Lung (tissue), 12 donors: Measurements from ENCODE around the gene RAB34. TPM values are rescaled to one million over a fixed set of nuclear protein-coding genes. Genes with fewer than 3 reads are reported as not detected.
"Not testable (repeated sequence)": the region's sequence is repeated elsewhere in the genome, so short reads cannot be mapped to it uniquely, and the experiment has no call there.

ENCODE experiments used
- ATAC-seq: fragments of 200-7000 bp; cut with Tn5 transposase; one replicate; pipeline ENCODE4 v1.9.1; 2020; ENCODE audit warnings: moderate number of reproducible peaks; ENCODE audit not compliant: insufficient read depth, low FRiP score
- DNase-seq, 3 donors: peaks; one replicate each; pipeline ENCODE4 v3.0.0-alpha.2; 2013 to 2017
- H3K27ac ChIP-seq, 2 donors: one replicate each; pipeline ENCODE4 v1.5.1; 2013; ENCODE audit warnings: mild to moderate bottlenecking in 2 of 2, moderate library complexity in 2 of 2, control low read depth in 1 of 2, inconsistent platforms in 1 of 2, low read depth in 1 of 2, low read length in 1 of 2
- H3K27me3 ChIP-seq, 3 donors: one replicate each; pipeline ENCODE4 v1.5.1; 2013; ENCODE audit warnings: low read length in 2 of 3; ENCODE audit not compliant: control insufficient read depth in 3 of 3, insufficient read depth in 3 of 3
- H3K36me3 ChIP-seq, 4 donors: one replicate each; pipeline ENCODE4 v1.5.1; 2013; ENCODE audit warnings: low read length in 4 of 4, mild to moderate bottlenecking in 1 of 4, moderate library complexity in 1 of 4; ENCODE audit not compliant: control insufficient read depth in 4 of 4, insufficient read depth in 4 of 4
- H3K4me1 ChIP-seq, 5 donors: one replicate each; pipeline ENCODE4 v1.5.1; 2013; ENCODE audit warnings: low read length in 5 of 5, mild to moderate bottlenecking in 2 of 5, moderate library complexity in 1 of 5; ENCODE audit not compliant: control insufficient read depth in 5 of 5, insufficient read depth in 5 of 5
- H3K4me3 ChIP-seq: one replicate; pipeline ENCODE4 v1.5.1; 2013; ENCODE audit warnings: mild to moderate bottlenecking, control low read depth, moderate library complexity
- H3K9ac ChIP-seq, 2 donors: one replicate each; pipeline ENCODE4 v1.5.1; 2013; ENCODE audit warnings: low read length in 2 of 2, control low read depth in 1 of 2; ENCODE audit not compliant: insufficient read depth in 1 of 2
- H3K9me3 ChIP-seq, 4 donors: one replicate each; pipeline ENCODE4 v1.5.1; 2013; ENCODE audit warnings: low read length in 3 of 4, mild to moderate bottlenecking in 1 of 4, moderate library complexity in 1 of 4; ENCODE audit not compliant: control insufficient read depth in 4 of 4, insufficient read depth in 3 of 4
- WGBS, 2 donors: extraction: QIAGEN DNeasy Blood & Tissue Kit; methylation state at CpG; one replicate each; pipeline ENCODE4 v1.1.7; 2013; 5-methylcytosine and 5-hydroxymethylcytosine counted together
- polyA plus RNA-seq, 2 donors: library from polyadenylated mRNA; stranded (reverse); fragments of 200-250 nt; gene quantifications; one replicate each; pipeline ENCODE4 v1.2.1, GENCODE V29; 2013
- total RNA-seq, 2 donors: library from RNA; depleted of rRNA in 1 of 2; stranded (reverse); fragments of >200 nt in 1 of 2; gene quantifications; one replicate each; pipeline ENCODE4 v1.2.1, GENCODE V29; 2014 to 2021
- TF ChIP-seq, protein P1 (sequence below): IDR thresholded peaks from 2 replicates; pipeline ENCODE4 v1.5.1; 2012; ENCODE audit warnings: mild to moderate bottlenecking; ENCODE audit errors: control extremely low read depth, extremely low read depth
- donor health status: control.
- donor health status: control.
- donor health status: Bipolar disorder and iron deficiency.
- donor health status: healthy.
- donor health status: DM: yes; HTN: yes; CAD: no.

Gene RAB34
- total and polyA plus RNA-seq, 4 donors = 77.8 to 103 (median 97.2) TPM

DNA sequence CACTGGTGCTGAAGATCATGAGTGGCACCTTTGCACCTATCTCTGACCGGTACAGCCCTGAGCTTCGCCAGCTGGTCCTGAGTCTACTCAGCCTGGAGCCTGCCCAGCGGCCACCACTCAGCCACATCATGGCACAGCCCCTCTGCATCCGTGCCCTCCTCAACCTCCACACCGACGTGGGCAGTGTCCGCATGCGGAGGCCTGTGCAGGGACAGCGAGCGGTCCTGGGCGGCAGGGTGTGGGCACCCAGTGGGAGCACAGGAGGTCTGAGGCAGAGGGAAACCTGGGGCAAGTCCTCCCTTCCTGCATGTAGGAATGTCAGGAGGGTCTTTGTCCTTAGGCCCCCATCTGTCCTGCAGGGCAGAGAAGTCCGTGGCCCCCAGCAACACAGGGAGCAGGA lies 19.6 kb upstream of the RAB34 start:
- no peak for ATAC-seq
- Histone ChIP-seq H3K9me3 (no peaks in the 10 kb centered on the region), H3K27me3 (no peaks in the 10 kb centered on the region), H3K9ac (no peak overlapping the region), H3K27ac (no peak overlapping the region), H3K36me3 (peaks cover 0 to 7% (median 0%) of the 10 kb centered on the region in 4 donors), H3K4me3 (no peak overlapping the region), H3K4me1 (no peaks in the 10 kb centered on the region)
- 96% methylated on average over 12 of the region's 12 CpGs for WGBS, 2 donors
- TF ChIP-seq, protein P1, sequence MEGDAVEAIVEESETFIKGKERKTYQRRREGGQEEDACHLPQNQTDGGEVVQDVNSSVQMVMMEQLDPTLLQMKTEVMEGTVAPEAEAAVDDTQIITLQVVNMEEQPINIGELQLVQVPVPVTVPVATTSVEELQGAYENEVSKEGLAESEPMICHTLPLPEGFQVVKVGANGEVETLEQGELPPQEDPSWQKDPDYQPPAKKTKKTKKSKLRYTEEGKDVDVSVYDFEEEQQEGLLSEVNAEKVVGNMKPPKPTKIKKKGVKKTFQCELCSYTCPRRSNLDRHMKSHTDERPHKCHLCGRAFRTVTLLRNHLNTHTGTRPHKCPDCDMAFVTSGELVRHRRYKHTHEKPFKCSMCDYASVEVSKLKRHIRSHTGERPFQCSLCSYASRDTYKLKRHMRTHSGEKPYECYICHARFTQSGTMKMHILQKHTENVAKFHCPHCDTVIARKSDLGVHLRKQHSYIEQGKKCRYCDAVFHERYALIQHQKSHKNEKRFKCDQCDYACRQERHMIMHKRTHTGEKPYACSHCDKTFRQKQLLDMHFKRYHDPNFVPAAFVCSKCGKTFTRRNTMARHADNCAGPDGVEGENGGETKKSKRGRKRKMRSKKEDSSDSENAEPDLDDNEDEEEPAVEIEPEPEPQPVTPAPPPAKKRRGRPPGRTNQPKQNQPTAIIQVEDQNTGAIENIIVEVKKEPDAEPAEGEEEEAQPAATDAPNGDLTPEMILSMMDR = no peak
- DNase-seq = no peak

DNA sequence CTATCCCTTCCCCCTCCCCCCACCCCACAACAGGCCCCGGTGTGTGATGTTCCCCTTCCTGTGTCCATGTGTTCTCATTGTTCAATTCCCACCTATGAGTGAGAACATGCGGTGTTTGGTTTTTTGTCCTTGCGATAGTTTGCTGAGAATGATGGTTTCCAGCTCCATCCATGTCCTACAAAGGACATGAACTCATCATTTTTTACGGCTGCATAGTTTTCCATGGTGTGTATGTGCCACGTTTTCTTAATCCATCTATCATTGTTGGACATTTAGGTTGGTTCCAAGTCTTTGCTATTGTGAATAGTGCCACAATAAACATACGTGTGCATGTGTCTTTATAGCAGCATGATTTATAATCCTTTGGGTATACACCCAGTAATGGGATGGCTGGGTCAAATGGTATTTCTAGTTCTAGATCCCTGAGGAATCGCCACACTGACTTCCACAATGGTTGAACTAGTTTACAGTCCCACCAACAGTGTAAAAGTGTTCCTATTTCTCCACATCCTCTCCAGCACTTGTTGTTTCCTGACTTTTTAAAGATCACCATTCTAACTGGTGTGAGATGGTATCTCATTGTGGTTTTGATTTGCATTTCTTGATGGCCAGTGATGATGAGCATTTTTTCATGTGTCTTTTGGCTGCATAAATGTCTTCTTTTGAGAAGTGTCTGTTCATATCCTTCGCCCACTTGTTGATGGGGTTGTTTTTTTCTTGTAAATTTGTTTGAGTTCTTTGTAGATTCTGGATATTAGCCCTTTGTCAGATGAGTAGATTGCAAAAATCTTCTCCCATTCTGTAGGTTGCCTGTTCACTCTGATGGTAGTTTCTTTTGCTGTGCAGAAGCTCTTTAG lies 18.5 kb upstream of the RAB34 start:
- not testable (repeated sequence) for H3K27ac ChIP-seq, DNase-seq, H3K27me3 ChIP-seq, H3K36me3 ChIP-seq, H3K4me3 ChIP-seq, H3K9ac ChIP-seq, H3K9me3 ChIP-seq, H3K4me1 ChIP-seq, ATAC-seq
- WGBS, 2 donors = 90 to 93% methylated on average over 5 of the region's 8 CpGs

DNA sequence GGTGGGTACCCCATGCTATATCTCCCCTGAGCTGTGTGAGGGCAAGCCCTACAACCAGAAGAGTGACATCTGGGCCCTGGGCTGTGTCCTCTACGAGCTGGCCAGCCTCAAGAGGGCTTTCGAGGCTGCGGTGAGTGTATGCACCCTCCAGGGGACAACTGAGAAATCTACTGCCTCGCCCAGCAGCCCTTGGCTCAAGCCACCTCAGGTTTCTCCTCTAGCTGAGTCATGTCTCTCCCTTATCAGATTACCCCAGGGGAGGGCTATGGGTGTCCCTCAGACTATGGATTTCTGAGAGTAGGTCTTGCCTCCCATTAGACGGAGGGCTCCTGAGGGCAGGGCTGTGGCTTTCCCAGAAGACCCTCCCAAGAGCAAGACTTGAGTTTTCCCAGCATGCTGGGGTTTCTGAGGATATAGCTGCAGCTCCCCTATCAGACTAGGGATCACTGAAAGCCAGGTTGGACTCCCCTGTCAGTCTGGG lies 17.6 kb upstream of the RAB34 start:
- TF ChIP-seq, protein P1 = no peak
- WGBS, 2 donors = 72 to 87% methylated on average over 5 of the region's 5 CpGs
- Histone ChIP-seq H3K9me3 (no peaks in the 10 kb centered on the region), H3K4me3 (no peak overlapping the region), H3K27me3 (no peaks in the 10 kb centered on the region), H3K36me3 (peaks cover 0 to 7% (median 0%) of the 10 kb centered on the region in 4 donors), H3K27ac (no peak overlapping the region), H3K4me1 (no peaks in the 10 kb centered on the region), H3K9ac (no peak overlapping the region)
- no peak for DNase-seq
- ATAC-seq = no peak

DNA sequence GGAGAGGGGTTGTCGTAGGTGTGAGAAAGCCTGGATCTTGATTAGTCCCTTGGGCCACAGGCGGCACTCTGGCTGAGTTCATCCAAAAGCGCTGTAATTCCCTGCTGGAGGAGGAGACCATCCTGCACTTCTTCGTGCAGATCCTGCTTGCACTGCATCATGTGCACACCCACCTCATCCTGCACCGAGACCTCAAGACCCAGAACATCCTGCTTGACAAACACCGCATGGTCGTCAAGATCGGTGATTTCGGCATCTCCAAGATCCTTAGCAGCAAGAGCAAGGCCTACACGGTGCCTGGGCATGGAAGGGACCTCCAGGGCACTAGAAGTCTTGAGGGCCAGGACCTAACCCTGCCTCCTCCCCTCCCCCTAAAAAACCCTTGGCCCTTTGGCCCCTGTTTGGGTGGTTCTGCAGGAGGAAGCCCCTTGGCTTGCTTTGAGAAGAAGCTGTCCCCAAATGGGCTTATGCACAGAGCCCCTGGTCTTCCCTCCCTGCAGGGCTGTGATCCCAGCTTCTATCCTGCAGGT lies 17.1 kb upstream of the RAB34 start:
- no peaks in the 10 kb centered on the region for H3K9me3 ChIP-seq
- DNase-seq (no peak), ATAC-seq (no peak)
- no peaks in the 10 kb centered on the region for H3K27me3 ChIP-seq
- TF ChIP-seq, protein P1 = no peak
- H3K36me3 ChIP-seq = peaks cover 0 to 7% (median 0%) of the 10 kb centered on the region in 4 donors
- no peaks in the 10 kb centered on the region for H3K4me1 ChIP-seq
- H3K9ac ChIP-seq = no peak overlapping the region
- 91 to 92% methylated on average over 10 of the region's 10 CpGs for WGBS, 2 donors
- H3K4me3 ChIP-seq = no peak overlapping the region
- H3K27ac ChIP-seq = no peak overlapping the region
